DND-41 (cell line): ENCODE measurements around the gene NFATC2.

Source experiments
- ATAC-seq: fragments of 200-7000 bp; cut with Tn5 transposase; 3 replicates; pipeline ENCODE4 v1.9.1; 2021; ENCODE audit warnings: low read depth; ENCODE audit not compliant: insufficient read depth
- DNase-seq: peaks from one replicate; pipeline ENCODE4 v3.0.0-alpha.2; 2020
- H2AFZ ChIP-seq: 2 replicates; pipeline ENCODE4 v1.6.0; 2012; ENCODE audit warnings: low read depth, low read length
- H3K27ac ChIP-seq: 2 replicates; pipeline ENCODE4 v1.5.1; 2012; ENCODE audit warnings: low read length, inconsistent platforms
- H3K27me3 ChIP-seq: fragments of 200-600 bp; sonication (generic); 2 replicates; pipeline ENCODE4 v1.6.0; 2012; ENCODE audit warnings: low read length, mild to moderate bottlenecking, inconsistent platforms; ENCODE audit not compliant: insufficient read depth, poor library complexity
- H3K36me3 ChIP-seq: 2 replicates; pipeline ENCODE4 v1.5.1; 2012; ENCODE audit warnings: low read length, inconsistent platforms; ENCODE audit not compliant: insufficient read depth
- H3K4me1 ChIP-seq: 2 replicates; pipeline ENCODE4 v1.5.1; 2012; ENCODE audit warnings: mild to moderate bottlenecking, low read length; ENCODE audit not compliant: insufficient read depth
- H3K4me2 ChIP-seq: 2 replicates; pipeline ENCODE4 v1.6.0; 2012; ENCODE audit warnings: mild to moderate bottlenecking, moderate library complexity, low read length, inconsistent platforms; ENCODE audit not compliant: insufficient read depth
- H3K4me3 ChIP-seq, 2 experiments: fragments of 200-600 bp in 1 of 2; shearing (Covaris generic) in 1 of 2; 2 replicates each; pipeline ENCODE4 v1.5.1; 2012 to 2016; ENCODE audit warnings: inconsistent platforms in 2 of 2, low read length in 2 of 2, mild to moderate bottlenecking in 2 of 2, low read depth in 1 of 2, moderate library complexity in 1 of 2
- H3K79me2 ChIP-seq: 2 replicates; pipeline ENCODE4 v1.6.0; 2012; ENCODE audit warnings: low read length, inconsistent platforms; ENCODE audit not compliant: insufficient read depth
- H3K9ac ChIP-seq: 2 replicates; pipeline ENCODE4 v1.6.0; 2012; ENCODE audit warnings: low read depth, mild to moderate bottlenecking, inconsistent platforms, low read length, moderate library complexity
- H3K9me3 ChIP-seq: 2 replicates; pipeline ENCODE4 v1.5.1; 2012; ENCODE audit warnings: low read length, moderate library complexity, mild to moderate bottlenecking, inconsistent platforms; ENCODE audit not compliant: insufficient read depth, severe bottlenecking
- H4K20me1 ChIP-seq: 2 replicates; pipeline ENCODE4 v1.6.0; 2012; ENCODE audit warnings: low read length; ENCODE audit not compliant: insufficient read depth
- CTCF ChIP-seq: IDR thresholded peaks from 2 replicates; pipeline ENCODE4 v1.5.1; 2012; ENCODE audit warnings: borderline replicate concordance, low read length, moderate library complexity, mild to moderate bottlenecking; ENCODE audit not compliant: poor library complexity, severe bottlenecking; ENCODE audit errors: extremely low read depth
- EZH2 ChIP-seq: IDR thresholded peaks from 3 replicates; pipeline ENCODE4 v1.6.1; 2012; ENCODE audit warnings: borderline replicate concordance, low read depth, mild to moderate bottlenecking, moderate library complexity, low read length, inconsistent platforms; ENCODE audit not compliant: severe bottlenecking

NFATC2 gene

GRCh38 chr20:51467956-51468626, 74.4 kb downstream of the NFATC2 start:
- H3K4me2 ChIP-seq: no peak overlapping the region
- no peak overlapping the region for H3K4me3 ChIP-seq
- H2AFZ ChIP-seq: no peak overlapping the region
- H3K36me3 ChIP-seq: no peaks in the 10 kb centered on the region
- TF ChIP-seq EZH2: no peak
- TF ChIP-seq CTCF: no peak
- no peaks in the 10 kb centered on the region for H3K27me3 ChIP-seq
- H3K27ac ChIP-seq: no peak overlapping the region
- H3K9ac ChIP-seq: no peak overlapping the region
- H4K20me1 ChIP-seq: 0 out of 2 replicates have a peak, but pooled peaks cover 2% of the 10 kb centered on the region
- no peaks in the 10 kb centered on the region for H3K9me3 ChIP-seq
- DNase-seq (no peak), ATAC-seq (no peak)
- H3K4me1 ChIP-seq: no peaks in the 10 kb centered on the region
- H3K79me2 ChIP-seq: no peaks in the 10 kb centered on the region

GRCh38 chr20:51463998-51464397, 78.5 kb downstream of the NFATC2 start:
- Histone ChIP-seq H4K20me1 (0 out of 2 replicates have a peak, but pooled peaks cover 2% of the 10 kb centered on the region), H3K9me3 (no peaks in the 10 kb centered on the region), H3K27ac (no peak overlapping the region), H3K79me2 (no peaks in the 10 kb centered on the region), H3K4me3 (no peak overlapping the region), H3K4me1 (no peaks in the 10 kb centered on the region), H3K27me3 (no peaks in the 10 kb centered on the region), H3K9ac (no peak overlapping the region), H3K4me2 (no peak overlapping the region), H2AFZ (no peak overlapping the region), H3K36me3 (no peaks in the 10 kb centered on the region)
- no peak for TF ChIP-seq CTCF
- TF ChIP-seq EZH2: no peak
- ATAC-seq (no peak), DNase-seq (no peak)

GRCh38 chr20:51463560-51463959, 79.0 kb downstream of the NFATC2 start:
- no peak overlapping the region for H3K4me2 ChIP-seq
- ATAC-seq (no peak), DNase-seq (no peak)
- H3K27me3 ChIP-seq: no peaks in the 10 kb centered on the region
- 0 out of 2 replicates have a peak, but pooled peaks cover under 1% of the 10 kb centered on the region for H4K20me1 ChIP-seq
- no peak overlapping the region for H2AFZ ChIP-seq
- H3K4me1 ChIP-seq: no peaks in the 10 kb centered on the region
- H3K79me2 ChIP-seq: no peaks in the 10 kb centered on the region
- no peaks in the 10 kb centered on the region for H3K36me3 ChIP-seq
- no peak overlapping the region for H3K27ac ChIP-seq
- no peaks in the 10 kb centered on the region for H3K9me3 ChIP-seq
- H3K9ac ChIP-seq: no peak overlapping the region
- no peak overlapping the region for H3K4me3 ChIP-seq
- TF ChIP-seq CTCF (no peak), EZH2 (no peak)
